ENCODE results near the gene LCK.

Gene LCK

DNA sequence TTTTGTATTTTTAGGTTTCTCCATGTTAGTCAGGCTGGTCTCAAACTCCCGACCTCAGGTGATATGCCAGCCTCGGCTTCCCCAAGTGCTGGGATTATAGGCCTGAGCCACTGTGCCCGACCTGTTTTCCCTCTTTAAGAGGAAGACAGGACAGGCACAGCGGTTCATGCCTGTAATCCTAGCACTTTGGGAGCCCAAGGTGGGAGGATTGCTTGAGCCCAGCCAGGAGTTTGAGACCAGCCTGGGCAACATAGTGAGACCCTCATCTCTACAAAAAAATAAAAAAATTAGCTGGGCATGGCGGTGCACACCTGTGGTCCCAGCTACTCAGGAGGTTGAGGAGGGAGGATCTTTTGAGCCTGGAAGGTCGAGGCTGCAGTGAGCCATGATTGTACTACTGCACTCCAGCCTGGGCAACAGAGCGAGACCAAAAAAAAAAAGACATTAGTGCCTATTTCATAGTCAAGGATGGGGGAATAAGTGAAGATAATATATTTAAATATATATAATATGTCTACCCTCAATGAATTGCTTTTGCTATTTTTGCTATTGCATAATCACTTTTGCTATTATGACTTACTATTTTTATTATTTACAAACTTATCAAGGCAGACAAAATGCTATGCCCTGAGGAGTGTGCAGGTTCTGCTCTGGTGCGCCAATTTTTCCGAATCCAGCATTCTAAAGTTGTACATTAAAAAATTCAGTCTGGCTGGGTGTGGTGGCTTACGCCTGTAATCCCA, 67.2 kb downstream of the LCK start:
- DNase-seq (ENCODE audit: low read depth in 2 of 2, low spot score in 1 of 2), result no peak

DNA sequence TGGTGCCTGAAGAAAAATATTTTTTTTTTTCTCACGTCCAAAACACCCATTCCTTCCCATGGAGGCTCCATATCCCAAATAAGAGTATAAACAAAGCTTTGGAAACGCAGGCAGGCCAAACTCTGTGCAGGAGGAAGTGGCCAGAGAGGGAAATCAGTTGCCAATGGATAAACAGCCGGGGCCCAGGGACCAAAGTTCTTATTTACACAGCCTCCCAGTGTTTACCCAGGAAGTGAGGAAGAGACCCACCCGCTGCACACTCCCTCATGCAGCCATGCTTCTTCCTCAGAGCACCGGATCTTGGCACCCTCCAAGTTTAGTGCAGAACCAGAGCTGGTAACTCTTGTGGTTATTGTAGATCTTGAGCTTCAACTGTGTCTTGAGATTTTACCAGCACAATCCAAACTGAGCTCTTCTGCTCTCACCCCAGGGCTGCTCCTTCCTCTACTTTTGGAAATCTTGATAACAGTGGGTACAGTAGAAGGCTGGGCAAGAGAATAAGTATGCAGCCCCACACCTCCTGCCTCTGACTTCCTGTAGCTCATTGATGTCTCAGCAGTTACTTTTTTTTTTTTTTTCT, 70.7 kb downstream of the LCK start:
- no peak for DNase-seq (ENCODE audit: low read depth in 2 of 2, low spot score in 1 of 2)

DNA sequence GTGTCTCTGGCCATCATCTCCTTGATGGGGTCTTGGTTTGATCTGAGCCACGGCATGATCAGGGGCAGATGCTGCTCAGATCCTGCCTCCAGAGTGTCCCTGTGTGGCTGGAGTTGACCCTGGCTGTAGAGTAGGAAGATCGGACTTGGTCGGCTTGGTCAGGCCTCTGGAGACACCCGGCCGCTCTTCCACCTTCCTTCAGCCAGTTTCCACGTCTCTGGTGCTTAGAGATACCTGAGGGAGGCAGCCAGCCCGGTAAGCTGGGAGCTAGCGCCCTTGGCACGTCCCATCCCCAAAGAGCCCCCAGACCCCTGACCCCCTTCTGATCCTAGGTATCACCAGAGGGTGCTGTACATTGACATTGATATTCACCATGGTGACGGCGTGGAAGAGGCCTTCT, 76.1 kb downstream of the LCK start:
- DNase-seq (ENCODE audit: low read depth in 2 of 2, low spot score in 1 of 2), result no peak

DNA sequence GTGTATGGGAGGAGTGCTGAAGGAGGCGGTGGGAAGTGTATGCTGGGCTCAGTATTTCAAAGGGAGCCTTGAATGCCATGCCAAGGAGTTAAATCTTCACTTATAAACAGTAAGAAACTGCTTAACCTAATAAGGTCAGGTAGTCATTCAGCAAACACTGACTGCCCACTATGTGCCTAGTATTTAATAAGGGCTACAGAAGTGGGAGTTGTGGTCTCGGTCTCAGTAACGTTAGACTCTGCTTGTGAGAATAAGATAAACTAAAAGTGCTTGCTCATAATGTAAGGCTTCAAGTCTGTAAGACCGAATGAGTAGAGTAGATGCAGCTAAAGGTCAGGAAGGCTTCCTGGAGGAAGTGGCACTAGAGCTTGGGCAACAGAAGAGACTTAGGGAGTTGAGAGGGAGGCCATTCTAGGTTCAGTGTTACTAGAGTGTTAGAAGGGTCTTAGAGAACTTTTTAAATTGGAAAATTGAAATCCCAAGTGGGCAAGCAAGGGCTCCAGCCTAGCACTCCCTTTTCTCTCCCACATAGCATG, 78.9 kb downstream of the LCK start:
- no peak for DNase-seq (ENCODE audit: low read depth in 2 of 2, low spot score in 1 of 2)

DNA sequence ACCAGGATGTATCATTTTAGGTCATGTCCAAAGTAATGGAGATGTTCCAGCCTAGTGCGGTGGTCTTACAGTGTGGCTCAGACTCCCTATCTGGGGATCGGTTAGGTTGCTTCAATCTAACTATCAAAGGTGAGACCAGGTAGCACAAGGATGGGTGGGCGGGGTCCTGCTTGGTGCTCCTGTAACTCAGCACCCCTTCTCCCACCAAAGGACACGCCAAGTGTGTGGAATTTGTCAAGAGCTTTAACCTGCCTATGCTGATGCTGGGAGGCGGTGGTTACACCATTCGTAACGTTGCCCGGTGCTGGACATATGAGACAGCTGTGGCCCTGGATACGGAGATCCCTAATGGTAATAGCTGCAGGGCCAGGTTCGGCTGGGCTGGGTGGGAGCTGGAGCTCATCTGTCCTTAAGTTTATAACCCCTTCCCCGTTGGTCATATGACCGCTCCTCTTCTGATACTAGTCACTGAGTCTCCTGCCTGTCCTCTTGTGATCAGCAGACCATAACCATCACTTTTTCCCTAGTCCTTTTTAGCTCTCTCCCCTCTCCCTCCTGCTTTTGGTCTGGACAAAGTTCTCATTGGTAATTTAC, 79.6 kb downstream of the LCK start:
- DNase-seq (ENCODE audit: low read depth in 2 of 2, low spot score in 1 of 2), result no peak

DNA sequence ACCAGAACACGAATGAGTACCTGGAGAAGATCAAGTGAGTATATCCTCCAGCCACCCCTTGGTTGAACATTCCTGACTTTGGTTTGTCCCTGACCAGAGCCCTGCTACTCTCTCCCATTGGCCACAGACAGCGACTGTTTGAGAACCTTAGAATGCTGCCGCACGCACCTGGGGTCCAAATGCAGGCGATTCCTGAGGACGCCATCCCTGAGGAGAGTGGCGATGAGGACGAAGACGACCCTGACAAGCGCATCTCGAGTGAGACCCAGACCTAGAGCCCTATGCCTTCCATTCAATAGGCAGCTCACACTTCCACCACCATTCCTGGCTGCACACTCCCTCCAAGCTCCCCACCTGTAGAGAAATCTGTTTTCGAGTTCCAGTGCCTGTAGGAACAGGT, 80.5 kb downstream of the LCK start:
- no peak for DNase-seq (ENCODE audit: low read depth in 2 of 2, low spot score in 1 of 2)

DNA sequence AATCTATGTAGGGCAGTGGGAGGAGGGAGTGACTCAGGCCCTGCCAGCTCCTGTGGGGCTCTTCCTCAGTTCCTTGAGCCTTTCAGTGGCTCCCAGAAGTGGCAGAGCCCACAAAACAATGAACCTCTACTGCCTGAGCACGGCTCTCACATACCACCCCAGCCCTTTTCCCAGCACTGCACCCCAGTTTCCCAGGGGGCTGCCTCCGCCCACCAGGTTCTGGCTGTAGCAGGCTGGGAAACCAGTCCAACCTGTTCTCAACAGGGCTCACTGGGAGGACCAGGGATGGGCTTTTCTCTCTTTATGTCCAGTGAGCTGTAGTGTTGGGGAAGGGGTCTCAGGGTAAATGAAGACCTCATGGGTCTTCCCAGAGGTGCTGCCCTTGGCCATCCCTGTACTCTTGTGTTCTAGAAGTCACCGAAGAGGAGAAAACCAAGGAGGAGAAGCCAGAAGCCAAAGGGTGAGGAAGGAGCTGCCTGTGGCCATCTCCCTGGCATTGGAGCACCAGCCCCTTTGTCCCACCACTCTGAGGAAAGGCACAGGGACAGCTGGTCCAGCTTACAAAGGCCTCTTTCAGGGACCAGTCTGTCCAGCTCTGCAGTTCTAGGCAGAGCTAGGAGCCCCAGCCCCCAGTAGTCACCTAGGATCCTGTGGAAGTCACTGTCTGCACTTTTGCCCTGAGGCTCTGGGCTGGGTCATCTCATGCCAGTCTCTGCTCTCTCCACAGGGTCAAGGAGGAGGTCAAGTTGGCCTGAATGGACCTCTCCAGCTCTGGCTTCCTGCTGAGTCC, 81.4 kb downstream of the LCK start:
- DNase-seq (ENCODE audit: low read depth in 2 of 2, low spot score in 1 of 2), result no peak

DNA sequence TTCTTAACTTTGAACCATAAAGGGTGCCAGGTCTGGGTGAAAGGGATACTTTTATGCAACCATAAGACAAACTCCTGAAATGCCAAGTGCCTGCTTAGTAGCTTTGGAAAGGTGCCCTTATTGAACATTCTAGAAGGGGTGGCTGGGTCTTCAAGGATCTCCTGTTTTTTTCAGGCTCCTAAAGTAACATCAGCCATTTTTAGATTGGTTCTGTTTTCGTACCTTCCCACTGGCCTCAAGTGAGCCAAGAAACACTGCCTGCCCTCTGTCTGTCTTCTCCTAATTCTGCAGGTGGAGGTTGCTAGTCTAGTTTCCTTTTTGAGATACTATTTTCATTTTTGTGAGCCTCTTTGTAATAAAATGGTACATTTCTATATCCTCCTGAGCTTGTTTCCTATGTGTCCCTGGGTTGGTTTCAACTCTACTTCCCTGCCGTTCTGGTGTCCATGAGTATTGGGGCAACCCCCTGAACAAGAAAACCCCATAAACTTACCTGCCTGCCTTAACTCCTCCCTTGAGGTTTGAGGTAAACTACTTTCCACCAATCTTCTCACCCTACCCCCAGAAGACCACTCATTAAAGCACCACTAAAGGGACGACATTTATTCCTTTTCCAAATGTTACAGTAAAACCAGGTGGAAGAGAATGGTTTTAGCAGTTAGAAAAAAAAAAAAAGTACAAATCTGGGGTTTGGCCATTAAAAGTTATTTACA, 82.3 kb downstream of the LCK start:
- DNase-seq (ENCODE audit: low read depth in 2 of 2, low spot score in 1 of 2), result no peak

DNA sequence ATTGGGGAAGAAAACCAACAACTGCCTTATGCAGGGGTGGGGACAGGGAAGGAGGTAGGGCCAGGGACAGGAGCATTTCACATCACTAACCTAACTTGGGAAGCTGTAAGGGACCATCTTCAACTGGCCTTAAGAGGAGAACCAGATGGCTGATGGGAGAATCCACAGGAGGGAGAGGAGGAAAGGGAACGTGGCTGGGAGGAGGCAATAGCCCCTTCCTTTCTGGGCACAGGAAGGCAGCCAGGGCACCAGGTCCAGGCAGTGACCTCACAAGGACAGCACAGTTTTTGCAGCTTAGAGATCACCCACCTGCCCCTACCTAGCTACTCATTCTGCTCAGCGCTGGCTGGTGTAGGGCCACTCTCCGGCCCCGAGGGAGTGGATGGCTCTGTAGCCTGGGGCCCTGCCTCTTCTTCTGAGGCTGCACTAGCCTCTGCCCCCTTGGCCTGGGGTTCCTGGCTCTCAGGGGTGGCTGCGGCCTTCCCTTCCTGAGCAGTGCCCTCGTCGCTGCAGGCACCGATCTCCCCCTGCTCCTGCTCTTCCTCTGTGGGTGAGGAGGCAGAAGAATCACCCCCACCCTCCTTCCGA, 83.3 kb downstream of the LCK start:
- no peak for DNase-seq (ENCODE audit: low read depth in 2 of 2, low spot score in 1 of 2)

DNA sequence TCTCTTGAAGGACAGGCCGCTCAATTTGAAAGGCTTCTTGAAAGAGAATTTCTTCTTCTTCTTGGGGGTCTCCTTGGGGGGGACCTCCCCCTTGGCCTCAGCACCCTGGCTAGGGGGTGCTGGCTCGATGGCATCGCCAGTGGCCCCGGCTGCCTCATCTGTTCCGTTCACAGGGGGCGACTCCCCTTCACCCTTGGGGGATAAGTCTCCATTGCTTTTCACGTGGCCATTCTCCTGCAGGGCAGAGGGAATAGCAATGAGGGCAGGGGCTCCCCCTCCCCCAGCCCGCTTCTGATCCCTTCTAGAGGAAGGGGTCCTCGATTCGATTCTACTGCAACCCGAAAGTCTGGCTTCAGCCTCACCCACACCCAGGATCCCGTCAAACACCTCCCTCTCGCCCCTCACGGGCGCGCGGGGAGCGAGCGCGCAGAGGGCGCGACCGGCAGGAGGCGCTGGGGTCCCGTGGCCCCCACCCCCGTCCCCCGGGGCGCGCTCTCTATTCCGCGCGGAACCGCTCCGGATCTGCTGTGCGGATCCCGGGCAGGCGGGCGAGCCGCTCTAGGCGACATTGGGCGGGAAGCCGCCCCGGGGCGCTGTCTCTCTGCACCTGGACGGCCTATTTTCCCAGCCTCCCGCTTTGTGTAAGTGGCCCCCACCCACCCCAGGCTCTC, 83.9 kb downstream of the LCK start:
- peak in 1 of 2 donors; percentile 35 for DNase-seq (ENCODE audit: low read depth in 2 of 2, low spot score in 1 of 2)

DNA sequence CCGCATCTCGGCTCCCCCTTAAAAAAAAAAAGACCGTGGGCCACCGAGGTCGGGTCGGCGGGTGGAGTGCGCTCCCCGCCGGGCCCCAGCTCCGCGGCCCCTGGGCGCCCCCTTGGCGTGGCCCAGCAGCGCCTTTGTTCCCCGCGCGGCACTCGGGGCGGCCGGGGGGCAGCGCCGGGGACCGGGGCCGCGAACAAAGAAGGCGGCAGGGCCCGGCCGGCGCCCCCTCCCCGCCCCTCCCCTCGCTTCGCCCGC, 84.4 kb downstream of the LCK start:
- DNase-seq (ENCODE audit: low read depth in 2 of 2, low spot score in 1 of 2), result no peak
